HG03575 (cell line): Measurements from ENCODE around the gene PARN.
"Not testable (repeated sequence)": the region's sequence is repeated elsewhere in the genome, so short reads cannot be mapped to it uniquely, and the experiment has no call there.

Source experiments
- ATAC-seq: cut with Tn5 transposase; IDR thresholded peaks from one replicate; pipeline ENCODE4 v1.9.1; 2021; ENCODE audit not compliant: unreplicated experiment, insufficient number of reproducible peaks, low FRiP score; ENCODE audit errors: extremely low read depth

PARN gene

GRCh38 chr16:14635395-14636165 lies 5.5 kb upstream of the PARN start:
- ATAC-seq = no peak

- no peak for ATAC-seq
Observed at GRCh38 chr16:14634389-14634725, 4.3 kb upstream of the PARN start.

- ATAC-seq = peak; percentile 66
Observed at GRCh38 chr16:14632693-14633569, 2.9 kb upstream of the PARN start, which contains the start of gene BFAR. TSS of gene BFAR (plus strand) at chr16:14632951. CDS start at chr16:14644347, 11,396 bp downstream.

GRCh38 chr16:14630620-14631330 lies 715 bp upstream of the PARN start:
- not testable (repeated sequence) for ATAC-seq

- no peak for ATAC-seq
Observed at GRCh38 chr16:14629612-14629918, 495 bp downstream of the PARN start.

- ATAC-seq = no peak
Observed at GRCh38 chr16:14628806-14629611, 1.1 kb downstream of the PARN start.

- ATAC-seq = no peak
Observed at GRCh38 chr16:14627078-14627477, 3.0 kb downstream of the PARN start.

- no peak for ATAC-seq
Observed at GRCh38 chr16:14618566-14618965, 11.5 kb downstream of the PARN start.

- ATAC-seq = no peak
Observed at GRCh38 chr16:14616280-14616679, 13.8 kb downstream of the PARN start.

- ATAC-seq = no peak
Observed at GRCh38 chr16:14613991-14614390, 16.1 kb downstream of the PARN start.

- no peak for ATAC-seq
Observed at GRCh38 chr16:14611660-14612059, 18.4 kb downstream of the PARN start.

GRCh38 chr16:14609716-14610115 lies 20.3 kb downstream of the PARN start:
- no peak for ATAC-seq

GRCh38 chr16:14608604-14609003 lies 21.5 kb downstream of the PARN start:
- no peak for ATAC-seq

- no peak for ATAC-seq
Observed at GRCh38 chr16:14608111-14608566, 21.9 kb downstream of the PARN start.

- no peak for ATAC-seq
Observed at GRCh38 chr16:14606102-14606501, 24.0 kb downstream of the PARN start.

- ATAC-seq = no peak
Observed at GRCh38 chr16:14602443-14602963, 27.6 kb downstream of the PARN start.

GRCh38 chr16:14600164-14600563 lies 29.9 kb downstream of the PARN start:
- ATAC-seq = no peak

- ATAC-seq = no peak
Observed at GRCh38 chr16:14586637-14587305, 43.3 kb downstream of the PARN start.
